A549 treated with DMSO at 1 μM for 4 hours (cell line): ENCODE data around the gene DHX15. TPM values are rescaled to one million over a fixed set of nuclear protein-coding genes. Genes with fewer than 3 reads are reported as not detected.

Source experiments
- total RNA-seq: library from RNA; stranded (reverse); fragments of 200-300 nt; extraction: Qiagen RNA extraction; gene quantifications from 5 replicates; pipeline ENCODE4 v1.2.3, GENCODE V29; 2022; ENCODE audit warnings: low read depth

DHX15 gene
- total RNA-seq, result 104 to 118 TPM (median 109 TPM) in 5 replicates

DNA sequence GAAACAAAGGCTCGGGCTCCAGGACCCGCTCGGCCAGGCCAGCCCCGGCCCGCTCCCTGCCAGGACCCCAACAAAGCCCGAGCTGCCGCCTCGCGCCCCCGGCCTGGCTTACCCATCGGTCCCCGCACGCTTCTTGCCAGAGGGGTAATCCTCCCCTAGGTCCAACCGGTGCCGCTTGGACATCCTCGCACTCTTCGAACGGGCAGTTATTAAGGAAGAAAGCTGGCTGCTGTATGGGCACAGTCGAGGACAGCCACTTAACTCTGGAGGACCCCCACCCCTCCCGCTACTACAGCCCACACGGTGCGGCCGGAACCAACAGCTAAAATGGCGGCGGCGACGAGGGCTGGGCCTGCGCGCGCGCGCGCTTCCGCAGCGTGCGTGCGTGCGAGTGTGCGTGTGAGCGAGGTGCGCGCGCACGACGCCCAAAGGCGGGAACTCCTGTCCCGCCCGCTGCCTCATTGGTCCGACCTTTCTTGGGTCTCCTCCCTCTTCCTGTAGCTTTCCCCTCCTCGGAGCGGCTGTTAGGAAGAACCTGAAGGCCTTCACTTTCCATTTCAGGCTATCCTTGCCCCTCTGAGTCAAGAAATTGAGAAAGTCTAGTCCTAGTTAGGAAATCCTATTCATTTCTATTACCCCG is at the start of gene DHX15:
Gene DHX15, minus strand, starts transcription at position 344 of the 640 bp plus-strand sequence. Its CDS starts 161 bp downstream, at position 183.

Other genes with a start within 250 kb of the DHX15 start
- not detected in 5 replicates for gene SOD3, start 211.0 kb upstream of the DHX15 start, total RNA-seq